Activated CD8-positive, alpha-beta memory T cell treated with anti-CD3 and anti-CD28 coated beads, Interleukin-2, amount 10 ng/mL, durations not matched to agents 7 days and 5 days (primary cell): ENCODE data around the gene ANKRD55. TPM values are rescaled to one million over a fixed set of nuclear protein-coding genes. Genes with fewer than 3 reads are reported as not detected.
"Not testable (repeated sequence)": the region's sequence is repeated elsewhere in the genome, so short reads cannot be mapped to it uniquely, and the experiment has no call there.

ENCODE experiments used
- ATAC-seq: fragments of 150-1000 bp; cut with Tn5 transposase; one replicate; pipeline ENCODE4 v1.10.0; 2021; ENCODE audit warnings: moderate library complexity
- CTCF ChIA-PET: fragments of 350-600 bp; sonication (Branson Sonifier 250); formaldehyde crosslinking; loops from one replicate; lab custom pipeline; 2021; ENCODE audit warnings: antibody characterized with exemption; lab: Charles Lee
- DNase-seq: peaks from one replicate; pipeline ENCODE4 v3.0.0-alpha.2; 2020
- H3K27ac Mint-ChIP-seq: one replicate; pipeline ENCODE4 v1.8.0; 2021; ENCODE audit warnings: mild to moderate bottlenecking, mixed read lengths
- H3K27me3 Mint-ChIP-seq: one replicate; pipeline ENCODE4 v1.8.0; 2021; ENCODE audit warnings: mixed read lengths
- H3K36me3 Mint-ChIP-seq: one replicate; pipeline ENCODE4 v1.8.0; 2021; ENCODE audit warnings: mild to moderate bottlenecking, mixed read lengths
- H3K4me1 Mint-ChIP-seq: one replicate; pipeline ENCODE4 v1.8.0; 2021; ENCODE audit warnings: mixed read lengths
- H3K4me3 Mint-ChIP-seq: one replicate; pipeline ENCODE4 v1.8.0; 2021; ENCODE audit warnings: mild to moderate bottlenecking, moderate library complexity, mixed read lengths
- H3K9me3 Mint-ChIP-seq: one replicate; pipeline ENCODE4 v1.8.0; 2022; ENCODE audit warnings: low read depth, mixed read lengths
- total RNA-seq, 2 experiments: library from RNA; stranded (reverse); gene quantifications; one replicate each; pipeline ENCODE4 v1.2.3, GENCODE V29; 2021

ANKRD55 gene
- total RNA-seq, 2 experiments from 2014 or later = 0.26 TPM; not detected in 1

DNA sequence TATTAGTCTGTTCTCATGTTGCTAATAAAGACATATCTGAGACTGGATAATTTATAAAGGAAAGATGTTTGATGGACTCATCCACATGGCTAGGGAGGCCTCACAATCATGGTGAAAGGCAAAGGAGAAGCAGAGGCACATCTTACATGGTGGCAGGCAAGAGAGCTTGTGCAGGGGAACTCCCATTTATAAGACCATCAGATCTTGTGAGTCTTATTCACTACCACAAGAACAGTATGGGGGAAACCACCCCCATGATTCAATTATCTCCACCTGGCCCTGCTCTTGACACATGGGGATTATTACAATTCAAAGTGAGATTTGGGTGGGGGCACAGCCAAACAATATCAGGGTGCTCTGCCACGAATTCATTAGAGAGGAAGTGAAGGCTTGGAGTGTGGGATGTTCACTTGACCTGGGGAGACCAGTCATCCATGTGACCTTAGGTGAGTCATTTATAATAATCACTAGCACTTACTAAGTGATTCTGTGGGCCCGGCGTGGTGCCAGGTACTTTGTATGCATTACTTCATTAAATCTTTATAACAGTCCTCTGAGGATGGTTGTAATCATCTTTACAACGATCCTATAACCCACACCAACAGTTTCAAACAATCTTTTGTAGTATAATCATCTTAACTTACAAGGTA, 19.1 kb downstream of the ANKRD55 start:
- CTCF ChIA-PET, ATAC-seq, DNase-seq, H3K27me3 Mint-ChIP-seq, H3K4me3 Mint-ChIP-seq, H3K9me3 Mint-ChIP-seq, H3K4me1 Mint-ChIP-seq, H3K27ac Mint-ChIP-seq, H3K36me3 Mint-ChIP-seq: not testable (repeated sequence)

DNA sequence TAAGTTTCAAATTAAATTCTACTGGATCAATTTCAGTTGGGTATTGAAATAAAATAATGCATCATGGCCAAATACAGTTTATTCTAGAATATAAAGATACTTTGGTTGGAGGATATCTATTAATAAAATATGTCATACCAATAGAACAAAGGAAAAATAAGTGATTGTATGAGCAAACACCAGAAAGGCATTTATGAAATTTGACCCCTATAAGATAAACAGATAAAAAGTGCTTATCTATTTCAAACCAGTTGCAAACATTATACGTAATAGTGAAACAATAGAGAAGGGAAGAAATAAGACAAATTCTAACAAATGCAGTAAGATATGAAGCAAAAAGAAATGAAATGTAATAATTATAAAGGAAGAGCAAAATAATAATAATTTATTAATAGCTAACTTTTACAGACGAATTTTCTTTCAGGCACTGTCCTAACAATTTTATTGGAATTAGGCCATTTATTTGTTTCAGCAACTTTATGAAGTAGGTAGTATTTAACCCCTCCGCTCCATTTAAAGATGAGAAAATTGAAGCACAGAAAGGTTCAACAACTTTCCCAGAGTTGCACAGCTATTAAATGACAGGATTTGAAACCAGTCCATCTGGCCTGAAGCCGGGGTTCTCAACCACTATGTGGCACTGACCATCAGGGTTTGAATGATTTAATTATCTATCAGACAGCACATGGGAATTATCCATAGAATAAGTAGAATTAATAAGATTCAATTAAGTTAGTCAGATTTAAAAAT, 20.8 kb downstream of the ANKRD55 start:
- CTCF ChIA-PET = no interaction called here

DNA sequence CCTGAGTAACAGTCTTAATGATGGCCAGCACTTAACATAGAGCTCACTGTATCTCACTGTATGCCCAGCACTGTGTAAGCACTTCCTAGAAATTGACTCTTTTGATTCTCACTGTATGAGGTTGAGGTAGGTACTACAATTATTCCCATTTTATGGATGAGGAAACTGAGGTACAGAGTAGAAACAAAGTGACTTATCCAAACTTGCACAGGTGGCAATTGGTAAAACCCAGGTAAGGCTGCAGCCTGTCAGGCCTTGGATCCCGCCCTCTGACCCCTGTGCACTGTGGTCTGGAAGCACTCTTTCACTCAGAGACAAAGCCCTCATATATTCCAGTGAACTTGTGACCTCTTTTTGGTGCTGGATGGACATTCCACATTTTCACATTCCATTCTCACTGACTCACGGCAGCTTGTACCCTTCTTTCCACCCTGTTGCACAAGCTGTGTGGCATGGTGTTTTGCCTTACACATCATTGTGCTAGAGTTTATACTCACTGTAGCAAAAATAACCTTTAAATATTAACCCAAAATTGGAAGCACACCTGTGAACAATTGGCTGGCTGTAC, 21.7 kb downstream of the ANKRD55 start:
- peaks cover 6% of the 10 kb centered on the region for H3K9me3 Mint-ChIP-seq
- H3K4me1 Mint-ChIP-seq = no peaks in the 10 kb centered on the region
- no peak overlapping the region for H3K27ac Mint-ChIP-seq
- ATAC-seq = no peak
- H3K27me3 Mint-ChIP-seq = peaks cover 3% of the 10 kb centered on the region
- no peak for DNase-seq
- no peak overlapping the region for H3K4me3 Mint-ChIP-seq
- H3K36me3 Mint-ChIP-seq = no peaks in the 10 kb centered on the region
- CTCF ChIA-PET = no interaction called here

More for the DNA sequence above, 20.8 kb downstream of the ANKRD55 start:
- Mint-ChIP-seq H3K27me3 (peaks cover 6% of the 10 kb centered on the region), H3K4me1 (no peaks in the 10 kb centered on the region), H3K4me3 (no peak overlapping the region), H3K36me3 (peaks cover 3% of the 10 kb centered on the region), H3K9me3 (peaks cover 8% of the 10 kb centered on the region), H3K27ac (no peak overlapping the region)
- DNase-seq = no peak
- ATAC-seq = no peak

- Mint-ChIP-seq H3K36me3 (no peaks in the 10 kb centered on the region), H3K4me1 (no peaks in the 10 kb centered on the region), H3K27ac (no peak overlapping the region), H3K27me3 (no peaks in the 10 kb centered on the region), H3K4me3 (no peak overlapping the region), H3K9me3 (peaks cover 1% of the 10 kb centered on the region)
- DNase-seq (no peak), ATAC-seq (no peak)
- CTCF ChIA-PET = no interaction called here
These were observed 24.4 kb downstream of the ANKRD55 start for GRCh38 chr5:56208681-56209080.

- Mint-ChIP-seq H3K4me3 (no peak overlapping the region), H3K4me1 (no peaks in the 10 kb centered on the region), H3K27ac (no peak overlapping the region), H3K9me3 (peaks cover 1% of the 10 kb centered on the region), H3K36me3 (no peaks in the 10 kb centered on the region), H3K27me3 (no peaks in the 10 kb centered on the region)
- CTCF ChIA-PET = no interaction called here
- DNase-seq (no peak), ATAC-seq (no peak)
These were observed 25.6 kb downstream of the ANKRD55 start for GRCh38 chr5:56207537-56207936.

GRCh38 chr5:56206126-56206910, 26.8 kb downstream of the ANKRD55 start:
- no peak overlapping the region for H3K4me3 Mint-ChIP-seq
- no peaks in the 10 kb centered on the region for H3K27me3 Mint-ChIP-seq
- no peak for ATAC-seq
- no peaks in the 10 kb centered on the region for H3K4me1 Mint-ChIP-seq
- no peak overlapping the region for H3K27ac Mint-ChIP-seq
- H3K36me3 Mint-ChIP-seq = no peaks in the 10 kb centered on the region
- no peaks in the 10 kb centered on the region for H3K9me3 Mint-ChIP-seq
- CTCF ChIA-PET = no interaction called here
- no peak for DNase-seq

GRCh38 chr5:56203936-56204335, 29.2 kb downstream of the ANKRD55 start:
- DNase-seq, H3K27ac Mint-ChIP-seq, H3K4me3 Mint-ChIP-seq, H3K27me3 Mint-ChIP-seq, H3K36me3 Mint-ChIP-seq, CTCF ChIA-PET, H3K9me3 Mint-ChIP-seq, H3K4me1 Mint-ChIP-seq, ATAC-seq: not testable (repeated sequence)

DNA sequence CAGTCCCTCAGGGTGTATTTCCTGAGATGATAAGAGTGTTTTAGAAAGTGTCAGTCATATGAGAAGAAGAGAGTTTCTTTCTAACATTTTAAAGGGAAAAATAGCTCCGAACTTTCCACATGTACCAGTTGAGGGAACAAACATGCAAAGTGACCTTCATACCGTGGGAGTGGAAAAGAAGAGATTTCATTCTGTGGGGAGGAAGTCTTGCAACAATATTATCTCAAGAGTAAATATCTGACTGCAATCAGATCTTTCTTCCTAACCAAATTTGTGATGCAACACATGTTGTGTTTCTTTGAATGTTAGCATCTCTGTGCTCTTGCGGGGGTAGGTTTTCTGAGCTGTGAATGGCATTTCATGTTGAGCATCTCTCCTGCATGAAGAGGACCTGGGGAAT, 30.6 kb downstream of the ANKRD55 start:
- DNase-seq (no peak), ATAC-seq (no peak)
- Mint-ChIP-seq H3K4me1 (no peaks in the 10 kb centered on the region), H3K4me3 (no peak overlapping the region), H3K9me3 (no peaks in the 10 kb centered on the region), H3K27me3 (no peaks in the 10 kb centered on the region), H3K36me3 (no peaks in the 10 kb centered on the region), H3K27ac (no peak overlapping the region)
- CTCF ChIA-PET = no interaction called here

GRCh38 chr5:56201762-56202261, 31.3 kb downstream of the ANKRD55 start:
- ATAC-seq, H3K4me3 Mint-ChIP-seq, DNase-seq, H3K4me1 Mint-ChIP-seq, H3K27ac Mint-ChIP-seq, H3K36me3 Mint-ChIP-seq, H3K27me3 Mint-ChIP-seq, H3K9me3 Mint-ChIP-seq: not testable (repeated sequence)
- CTCF ChIA-PET = interaction anchor here (0.7 to 2.8 kb wide), 4 partner anchors 225 to 637 kb away, joined by 3 to 40 read pairs (median 8); no protein-coding TSS in a partner anchor

- DNase-seq = peak; percentile 62
- ATAC-seq = peak; percentile 80
- CTCF ChIA-PET = interaction anchor here (0.7 to 2.8 kb wide), 10 partner anchors 19 to 637 kb away, joined by 3 to 40 read pairs (median 3); no protein-coding TSS in a partner anchor
- Mint-ChIP-seq H3K27ac (no peak overlapping the region), H3K4me3 (no peak overlapping the region), H3K36me3 (no peaks in the 10 kb centered on the region), H3K27me3 (no peaks in the 10 kb centered on the region), H3K9me3 (no peaks in the 10 kb centered on the region), H3K4me1 (no peaks in the 10 kb centered on the region)
These were observed 32.0 kb downstream of the ANKRD55 start for GRCh38 chr5:56200971-56201666.

- Mint-ChIP-seq H3K4me3 (no peak overlapping the region), H3K36me3 (no peaks in the 10 kb centered on the region), H3K4me1 (peaks cover 3% of the 10 kb centered on the region), H3K27me3 (peaks cover 5% of the 10 kb centered on the region), H3K27ac (no peak overlapping the region), H3K9me3 (no peaks in the 10 kb centered on the region)
- ATAC-seq (no peak), DNase-seq (no peak)
- CTCF ChIA-PET = no interaction called here
These were observed 38.1 kb downstream of the ANKRD55 start for GRCh38 chr5:56195016-56195415.

GRCh38 chr5:56192246-56192645, 40.9 kb downstream of the ANKRD55 start:
- Mint-ChIP-seq H3K9me3 (no peaks in the 10 kb centered on the region), H3K4me1 (peaks cover 3% of the 10 kb centered on the region), H3K27me3 (peaks cover 5% of the 10 kb centered on the region), H3K27ac (no peak overlapping the region), H3K4me3 (no peak overlapping the region), H3K36me3 (no peaks in the 10 kb centered on the region)
- DNase-seq = no peak
- no peak for ATAC-seq
- CTCF ChIA-PET = no interaction called here

DNA sequence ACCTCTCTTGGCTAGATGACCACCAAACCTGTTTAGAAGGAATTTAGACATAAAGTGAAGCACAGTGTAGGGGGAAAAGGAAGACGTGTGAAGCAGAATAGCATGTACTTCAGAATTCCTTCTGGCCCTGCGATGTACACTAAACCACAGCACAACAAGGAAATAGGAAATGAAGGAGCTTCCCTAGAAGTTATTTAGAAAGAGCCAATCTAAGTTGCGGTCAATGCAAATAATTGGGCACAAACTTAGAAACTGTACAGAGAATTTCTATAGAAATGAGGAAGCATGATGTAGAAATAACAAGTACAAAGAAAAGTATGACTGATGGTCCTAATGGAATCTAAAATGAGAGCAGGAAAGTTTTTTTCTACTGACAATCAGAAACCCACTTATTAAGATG, 41.5 kb downstream of the ANKRD55 start:
- CTCF ChIA-PET = no interaction called here
- H3K4me1 Mint-ChIP-seq = peaks cover 3% of the 10 kb centered on the region
- no peaks in the 10 kb centered on the region for H3K36me3 Mint-ChIP-seq
- ATAC-seq (no peak), DNase-seq (no peak)
- no peak overlapping the region for H3K4me3 Mint-ChIP-seq
- H3K27me3 Mint-ChIP-seq = peaks cover 5% of the 10 kb centered on the region
- H3K27ac Mint-ChIP-seq = no peak overlapping the region
- no peaks in the 10 kb centered on the region for H3K9me3 Mint-ChIP-seq
